ENCODE measurements around the gene SLC6A7.

- TF ChIP-seq POLR2A (IDR thresholded peaks at IDR 0.05): no peak
- TF ChIP-seq, protein P1, sequence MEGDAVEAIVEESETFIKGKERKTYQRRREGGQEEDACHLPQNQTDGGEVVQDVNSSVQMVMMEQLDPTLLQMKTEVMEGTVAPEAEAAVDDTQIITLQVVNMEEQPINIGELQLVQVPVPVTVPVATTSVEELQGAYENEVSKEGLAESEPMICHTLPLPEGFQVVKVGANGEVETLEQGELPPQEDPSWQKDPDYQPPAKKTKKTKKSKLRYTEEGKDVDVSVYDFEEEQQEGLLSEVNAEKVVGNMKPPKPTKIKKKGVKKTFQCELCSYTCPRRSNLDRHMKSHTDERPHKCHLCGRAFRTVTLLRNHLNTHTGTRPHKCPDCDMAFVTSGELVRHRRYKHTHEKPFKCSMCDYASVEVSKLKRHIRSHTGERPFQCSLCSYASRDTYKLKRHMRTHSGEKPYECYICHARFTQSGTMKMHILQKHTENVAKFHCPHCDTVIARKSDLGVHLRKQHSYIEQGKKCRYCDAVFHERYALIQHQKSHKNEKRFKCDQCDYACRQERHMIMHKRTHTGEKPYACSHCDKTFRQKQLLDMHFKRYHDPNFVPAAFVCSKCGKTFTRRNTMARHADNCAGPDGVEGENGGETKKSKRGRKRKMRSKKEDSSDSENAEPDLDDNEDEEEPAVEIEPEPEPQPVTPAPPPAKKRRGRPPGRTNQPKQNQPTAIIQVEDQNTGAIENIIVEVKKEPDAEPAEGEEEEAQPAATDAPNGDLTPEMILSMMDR (IDR thresholded peaks at IDR 0.05 in 4 of 5, conservative IDR thresholded peaks at IDR 0.05 in 1 of 5): no peak
Observed at GRCh38 chr5:150196514-150196913, 6.7 kb downstream of the SLC6A7 start.

Data from gastrocnemius medialis (tissue), 4 donors.